Activated CD8-positive, alpha-beta T cell treated with anti-CD3 and anti-CD28 coated beads for 36 hours (primary cell): Measurements from ENCODE around the gene SLC9A2. TPM values are rescaled to one million over a fixed set of nuclear protein-coding genes. Genes with fewer than 3 reads are reported as not detected.

Experiments
- ATAC-seq: fragments of 200-7000 bp; cut with Tn5 transposase; one replicate; pipeline ENCODE4 v1.10.0; 2021; ENCODE audit warnings: mild to moderate bottlenecking, moderate library complexity
- CTCF ChIA-PET: fragments of 350-600 bp; sonication (Branson Sonifier 250); formaldehyde crosslinking; loops from one replicate; lab custom pipeline; 2021; ENCODE audit warnings: antibody characterized with exemption; lab: Charles Lee
- POLR2A ChIA-PET: fragments of 350-600 bp; sonication (Branson Sonifier 250); formaldehyde crosslinking; loops from one replicate; lab custom pipeline; 2021; ENCODE audit warnings: antibody characterized with exemption; lab: Charles Lee
- DNase-seq: peaks from one replicate; pipeline ENCODE4 v3.0.0-alpha.2; 2020
- H3K27ac Mint-ChIP-seq: one replicate; pipeline ENCODE4 v1.8.0; 2021; ENCODE audit warnings: mild to moderate bottlenecking, mixed read lengths
- H3K27me3 Mint-ChIP-seq: one replicate; pipeline ENCODE4 v1.8.0; 2021; ENCODE audit warnings: mixed read lengths
- H3K36me3 Mint-ChIP-seq: one replicate; pipeline ENCODE4 v1.8.0; 2021; ENCODE audit warnings: low read depth, mixed read lengths
- H3K4me1 Mint-ChIP-seq: one replicate; pipeline ENCODE4 v1.8.0; 2021; ENCODE audit warnings: low read depth, mixed read lengths
- H3K4me3 Mint-ChIP-seq: one replicate; pipeline ENCODE4 v1.8.0; 2021; ENCODE audit warnings: mild to moderate bottlenecking, moderate library complexity, mixed read lengths
- H3K9me3 Mint-ChIP-seq: one replicate; pipeline ENCODE4 v1.8.0; 2021; ENCODE audit warnings: mixed read lengths
- CTCF ChIP-seq: fragments of 200-600 bp; IDR thresholded peaks from one replicate; pipeline ENCODE4 v1.8.0; 2022; ENCODE audit warnings: antibody characterized with exemption, mild to moderate bottlenecking
- intact Hi-C: fragments of 100-400 bp; cut with micrococcal nuclease; formaldehyde crosslinking; loops from one replicate; pipeline ENCODE4 v1.10.0; 2022
- total RNA-seq, 2 experiments: library from RNA; stranded (reverse); gene quantifications; one replicate each; pipeline ENCODE4 v1.2.3, GENCODE V29; 2021

The SLC9A2 gene
- total RNA-seq, 2 experiments from 2014 or later: 0.05 to 0.18 TPM

GRCh38 chr2:102696463-102696862, 77.1 kb downstream of the SLC9A2 start:
- Mint-ChIP-seq H3K27me3 (peaks cover 1% of the 10 kb centered on the region), H3K36me3 (no peaks in the 10 kb centered on the region), H3K27ac (no peak overlapping the region), H3K4me1 (no peaks in the 10 kb centered on the region), H3K9me3 (no peaks in the 10 kb centered on the region), H3K4me3 (no peak overlapping the region)
- ATAC-seq (no peak), DNase-seq (no peak)
- no peak for TF ChIP-seq CTCF
- POLR2A ChIA-PET: no interaction called here
- intact Hi-C loops: no loop called here
- CTCF ChIA-PET: no interaction called here

GRCh38 chr2:102698369-102699111, 79.2 kb downstream of the SLC9A2 start:
- ATAC-seq (no peak), DNase-seq (no peak)
- no peak for TF ChIP-seq CTCF
- H3K4me1 Mint-ChIP-seq: no peaks in the 10 kb centered on the region
- no peak overlapping the region for H3K27ac Mint-ChIP-seq
- ChIA-PET CTCF (no interaction called here), POLR2A (no interaction called here)
- H3K27me3 Mint-ChIP-seq: peaks cover under 1% of the 10 kb centered on the region
- no peaks in the 10 kb centered on the region for H3K9me3 Mint-ChIP-seq
- intact Hi-C loops: no loop called here
- no peaks in the 10 kb centered on the region for H3K36me3 Mint-ChIP-seq
- H3K4me3 Mint-ChIP-seq: no peak overlapping the region

- TF ChIP-seq CTCF: no peak
- no peaks in the 10 kb centered on the region for H3K4me1 Mint-ChIP-seq
- H3K27me3 Mint-ChIP-seq: peaks cover 6% of the 10 kb centered on the region
- CTCF ChIA-PET: interaction anchor here (0.6 to 3.4 kb wide), 13 partner anchors 9 to 231 kb away, joined by 3 to 25 read pairs (median 3); partner anchors contain the start of gene SLC9A4
- H3K36me3 Mint-ChIP-seq: no peaks in the 10 kb centered on the region
- no peak overlapping the region for H3K27ac Mint-ChIP-seq
- DNase-seq (no peak), ATAC-seq (no peak)
- intact Hi-C loops: loop anchor here (10.0 kb wide), 2 partner anchors 179 to 229 kb away; partner anchors contain the start of gene SLC9A4
- no peaks in the 10 kb centered on the region for H3K9me3 Mint-ChIP-seq
- POLR2A ChIA-PET: interaction anchor here (0.7 kb wide), 1 partner anchor 668 kb away, joined by 3 read pairs; no protein-coding TSS in a partner anchor
- no peak overlapping the region for H3K4me3 Mint-ChIP-seq
These were observed 84.0 kb downstream of the SLC9A2 start for GRCh38 chr2:102703305-102703704.

- DNase-seq: peak; percentile 43
- ATAC-seq: no peak
- TF ChIP-seq CTCF: peak; percentile 32
- intact Hi-C loops: loop anchor here (10.0 kb wide), 2 partner anchors 179 to 229 kb away; partner anchors contain the start of gene SLC9A4
- peaks cover 6% of the 10 kb centered on the region for H3K27me3 Mint-ChIP-seq
- ChIA-PET POLR2A (interaction anchor here (0.7 kb wide), 1 partner anchor 668 kb away, joined by 3 read pairs; no protein-coding TSS in a partner anchor), CTCF (interaction anchor here (0.6 to 3.4 kb wide), 12 partner anchors 10 to 232 kb away, joined by 3 to 25 read pairs (median 3); partner anchors contain the start of gene SLC9A4)
- H3K9me3 Mint-ChIP-seq: no peaks in the 10 kb centered on the region
- no peaks in the 10 kb centered on the region for H3K4me1 Mint-ChIP-seq
- no peak overlapping the region for H3K4me3 Mint-ChIP-seq
- H3K36me3 Mint-ChIP-seq: no peaks in the 10 kb centered on the region
- H3K27ac Mint-ChIP-seq: no peak overlapping the region
These were observed 84.4 kb downstream of the SLC9A2 start for GRCh38 chr2:102703748-102704147.

GRCh38 chr2:102704531-102704930, 85.2 kb downstream of the SLC9A2 start:
- intact Hi-C loops: loop anchor here (10.0 kb wide), 2 partner anchors 180 to 230 kb away; partner anchors contain the start of gene SLC9A4
- no peak for DNase-seq
- Mint-ChIP-seq H3K27me3 (peaks cover 6% of the 10 kb centered on the region), H3K9me3 (no peaks in the 10 kb centered on the region), H3K4me3 (no peak overlapping the region), H3K36me3 (no peaks in the 10 kb centered on the region), H3K4me1 (no peaks in the 10 kb centered on the region), H3K27ac (no peak overlapping the region)
- ATAC-seq: no peak
- TF ChIP-seq CTCF: no peak
- ChIA-PET CTCF (interaction anchor here (0.9 to 3.4 kb wide), 4 partner anchors 10 to 88 kb away, joined by 3 to 25 read pairs (median 4); no protein-coding TSS in a partner anchor), POLR2A (no interaction called here)
